Activated T-cell treated with anti-CD3 and anti-CD28 coated beads, Interleukin-2, amount 50 U/mL, for 24 hours (primary cell): ENCODE measurements around the gene MAP3K6.
A peak's percentile ranks its signal among the peaks of the same experiment; 100 is the strongest.

Source experiments
- DNase-seq: peaks from one replicate; pipeline ENCODE4 v3.0.0-alpha.2; 2020
- H3K27ac Mint-ChIP-seq: 2 replicates; pipeline ENCODE4 v1.8.0; 2020; ENCODE audit warnings: mild to moderate bottlenecking, mixed read lengths
- H3K27me3 Mint-ChIP-seq: 2 replicates; pipeline ENCODE4 v1.8.0; 2020; ENCODE audit warnings: mixed read lengths
- H3K36me3 Mint-ChIP-seq: 2 replicates; pipeline ENCODE4 v1.8.0; 2020; ENCODE audit warnings: low read depth, mixed read lengths
- H3K4me1 Mint-ChIP-seq: 2 replicates; pipeline ENCODE4 v1.8.0; 2020; ENCODE audit warnings: low read depth, mixed read lengths
- H3K4me3 Mint-ChIP-seq: 2 replicates; pipeline ENCODE4 v1.8.0; 2020; ENCODE audit warnings: mild to moderate bottlenecking, moderate library complexity, mixed read lengths
- H3K9me3 Mint-ChIP-seq: 2 replicates; pipeline ENCODE4 v1.8.0; 2020; ENCODE audit warnings: mixed read lengths

MAP3K6 gene

DNA sequence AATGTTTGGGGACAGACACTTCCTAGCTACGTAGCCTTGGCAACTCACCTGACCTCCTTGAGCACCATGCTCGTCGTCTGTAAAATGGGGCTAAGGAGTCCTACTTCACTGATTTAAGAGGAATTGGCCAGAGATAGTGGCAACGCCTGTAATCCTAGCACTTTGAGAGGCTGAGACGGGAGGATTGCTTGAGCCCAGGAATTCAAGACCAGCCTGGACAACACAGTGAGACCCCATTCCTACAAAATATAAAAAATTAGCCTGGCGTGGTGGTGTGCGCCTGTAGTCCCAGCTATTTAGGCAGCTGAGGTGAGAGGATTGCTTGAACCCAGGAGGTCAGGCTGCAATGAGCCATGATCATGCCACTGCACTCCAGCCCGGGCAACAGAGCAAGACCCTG is 20.4 kb downstream of the MAP3K6 start:
- no peak for DNase-seq
- no peaks in the 10 kb centered on the region for H3K9me3 Mint-ChIP-seq
- no peak overlapping the region for H3K27ac Mint-ChIP-seq
- no peak overlapping the region for H3K4me3 Mint-ChIP-seq
- peaks cover 6% of the 10 kb centered on the region for H3K36me3 Mint-ChIP-seq
- no peaks in the 10 kb centered on the region for H3K27me3 Mint-ChIP-seq
- peaks cover 50% of the 10 kb centered on the region for H3K4me1 Mint-ChIP-seq

DNA sequence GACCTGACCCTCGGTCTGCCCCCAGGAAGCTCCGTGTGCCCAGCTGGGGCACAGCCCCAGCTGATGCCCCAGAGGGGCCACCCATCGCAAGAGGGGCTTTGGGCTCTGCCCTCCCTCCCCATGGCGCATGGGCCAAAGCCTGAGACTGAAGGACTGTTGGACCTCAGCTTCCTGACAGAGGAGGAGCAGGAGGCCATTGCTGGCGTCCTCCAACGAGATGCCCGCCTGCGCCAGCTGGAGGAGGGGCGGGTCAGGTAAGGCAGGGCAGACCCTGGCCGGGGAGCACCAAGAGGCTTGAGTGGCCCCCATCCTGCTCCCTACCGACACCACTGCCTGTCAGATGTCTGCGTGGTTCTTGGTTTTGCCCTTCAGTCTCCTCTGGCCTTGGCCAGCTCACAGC is 21.5 kb downstream of the MAP3K6 start:
- peaks cover 6% of the 10 kb centered on the region for H3K36me3 Mint-ChIP-seq
- H3K27ac Mint-ChIP-seq, result peak overlapping the region; percentile 10
- no peak for DNase-seq
- H3K27me3 Mint-ChIP-seq, result no peaks in the 10 kb centered on the region
- H3K4me3 Mint-ChIP-seq, result no peak overlapping the region
- no peaks in the 10 kb centered on the region for H3K9me3 Mint-ChIP-seq
- peaks cover 58% of the 10 kb centered on the region for H3K4me1 Mint-ChIP-seq

DNA sequence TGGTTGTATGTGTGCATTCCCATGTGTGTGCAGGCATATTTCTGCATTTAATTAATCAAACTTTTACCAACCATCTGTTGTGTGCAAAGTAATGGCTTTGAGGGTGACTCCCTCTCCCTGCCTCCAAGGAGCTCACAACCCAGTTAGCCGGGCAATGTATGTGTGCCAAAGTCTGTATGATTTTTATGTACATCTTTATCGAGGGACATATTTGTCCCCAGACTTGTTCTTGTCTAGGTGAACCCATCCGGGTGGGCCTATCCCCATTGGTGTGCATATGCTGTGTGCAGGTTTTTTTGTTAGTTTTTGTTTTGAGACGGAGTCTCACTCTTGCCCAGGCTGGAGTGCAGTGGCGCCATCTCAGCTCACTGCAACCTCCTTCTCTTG is 23.1 kb downstream of the MAP3K6 start:
- DNase-seq, result no peak
- H3K4me3 Mint-ChIP-seq, result peak overlapping the region; percentile 79
- H3K27ac Mint-ChIP-seq, result peak overlapping the region; percentile 87
- no peaks in the 10 kb centered on the region for H3K27me3 Mint-ChIP-seq
- H3K36me3 Mint-ChIP-seq, result peaks cover 10% of the 10 kb centered on the region
- no peaks in the 10 kb centered on the region for H3K9me3 Mint-ChIP-seq
- peaks cover 65% of the 10 kb centered on the region for H3K4me1 Mint-ChIP-seq

DNA sequence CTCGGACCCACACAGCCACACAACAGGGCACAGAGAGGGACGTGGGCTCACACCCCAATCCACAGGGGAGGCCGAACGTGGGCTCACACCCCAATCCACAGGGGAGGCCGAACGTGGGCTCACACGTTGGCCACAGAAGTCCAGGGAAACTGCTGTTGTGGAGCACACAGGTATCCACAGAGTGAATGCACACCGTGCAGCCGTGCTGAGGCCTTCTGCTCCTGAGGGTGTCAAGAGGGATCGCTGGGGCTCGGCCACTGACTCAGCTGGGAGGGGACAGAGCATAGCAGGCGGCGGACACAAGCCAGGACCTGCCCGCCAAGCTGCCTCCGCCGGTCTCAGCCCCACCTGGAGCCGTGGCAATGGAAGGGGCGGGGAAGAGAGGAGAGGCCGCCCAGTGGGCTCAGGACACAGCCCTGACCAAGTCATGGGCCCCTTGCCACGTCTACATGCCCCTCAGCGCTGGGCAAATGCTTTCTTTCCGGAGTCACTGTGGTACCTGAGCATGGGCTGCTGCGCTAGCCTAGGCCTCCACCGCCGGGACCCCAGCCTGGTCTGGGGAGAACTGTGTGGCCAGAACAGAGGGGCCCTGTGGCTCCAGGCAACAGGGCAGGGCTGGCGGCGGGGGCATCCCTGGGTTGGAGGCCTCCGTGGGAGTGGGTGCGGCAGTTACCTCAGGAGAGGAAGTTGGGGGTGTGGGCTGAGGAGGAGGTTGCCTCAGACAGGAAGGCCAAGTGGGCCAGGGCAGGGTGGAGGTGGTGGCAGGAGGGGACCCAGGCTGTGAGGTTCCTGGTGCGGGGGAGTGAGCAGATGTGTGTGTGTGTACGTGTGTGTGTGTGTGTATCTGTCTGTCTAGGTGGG is 23.8 kb downstream of the MAP3K6 start:
- Mint-ChIP-seq H3K9me3 (no peaks in the 10 kb centered on the region), H3K4me3 (peak overlapping the region; percentile 79), H3K27ac (peak overlapping the region; percentile 87), H3K4me1 (peaks cover 65% of the 10 kb centered on the region), H3K36me3 (peaks cover 13% of the 10 kb centered on the region), H3K27me3 (no peaks in the 10 kb centered on the region)
- DNase-seq, result peak; percentile 72

DNA sequence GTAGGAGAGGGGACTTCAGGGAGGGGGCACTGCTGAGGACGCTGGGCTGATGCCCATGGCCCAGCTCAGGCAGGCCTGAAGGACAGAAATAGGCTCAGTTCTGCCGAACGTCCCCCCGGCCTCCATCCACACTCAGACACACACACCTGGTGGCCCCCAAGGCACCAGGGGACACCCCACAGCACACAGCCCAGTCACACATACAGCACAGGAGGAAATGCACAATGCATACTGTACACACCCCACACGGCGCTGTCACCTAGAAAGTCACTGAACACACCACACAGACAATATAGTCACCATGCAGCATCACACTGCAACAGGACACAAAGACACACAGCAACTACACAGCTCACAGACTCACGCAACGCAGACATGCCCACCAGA is 24.4 kb downstream of the MAP3K6 start:
- Mint-ChIP-seq H3K4me3 (peak overlapping the region; percentile 79), H3K27ac (peak overlapping the region; percentile 87), H3K36me3 (peaks cover 16% of the 10 kb centered on the region), H3K9me3 (no peaks in the 10 kb centered on the region), H3K27me3 (no peaks in the 10 kb centered on the region), H3K4me1 (peaks cover 62% of the 10 kb centered on the region)
- DNase-seq, result peak; percentile 60

DNA sequence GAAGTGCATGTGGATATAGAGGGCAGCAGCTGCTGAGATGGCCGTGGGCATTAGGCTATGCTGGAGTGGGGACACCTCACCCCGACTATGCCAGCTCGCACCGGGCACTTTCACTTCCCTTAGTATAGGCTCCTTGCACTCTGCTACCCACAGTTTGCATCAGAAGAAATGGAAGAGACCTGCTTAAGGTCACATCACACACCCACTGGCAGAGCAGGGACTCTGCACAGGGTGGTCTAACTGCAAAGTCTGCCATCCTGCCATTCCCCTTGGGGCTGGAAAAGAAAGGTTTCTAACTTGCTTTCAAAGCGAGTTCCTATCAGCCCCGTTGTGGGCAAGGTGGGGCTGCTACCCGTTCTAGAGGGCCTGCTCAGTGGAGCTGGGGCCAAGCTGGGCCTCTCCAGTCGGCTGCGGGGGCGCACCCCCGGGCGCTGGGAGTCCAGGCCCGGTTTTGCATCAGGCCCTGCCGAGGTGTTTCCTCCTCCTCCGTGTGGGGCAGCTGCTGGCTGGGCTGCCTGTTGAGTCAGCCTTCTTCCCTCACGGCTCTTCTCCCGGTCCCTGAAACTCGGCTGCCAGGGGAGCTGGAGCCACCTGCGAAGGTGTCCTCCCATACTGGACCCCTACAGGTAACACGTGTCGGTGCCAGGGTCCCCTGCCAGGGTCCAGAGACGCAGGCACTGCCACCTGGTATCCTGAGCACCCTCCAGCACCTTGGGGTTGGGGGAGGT is 25.1 kb downstream of the MAP3K6 start, which contains the start of gene SYTL1:
SYTL1 (plus strand) TSS at position 498 of the 728 bp plus-strand sequence. CDS start 3,313 bp downstream, outside the sequence.
- peak; percentile 79 for DNase-seq
- peaks cover 58% of the 10 kb centered on the region for H3K4me1 Mint-ChIP-seq

DNA sequence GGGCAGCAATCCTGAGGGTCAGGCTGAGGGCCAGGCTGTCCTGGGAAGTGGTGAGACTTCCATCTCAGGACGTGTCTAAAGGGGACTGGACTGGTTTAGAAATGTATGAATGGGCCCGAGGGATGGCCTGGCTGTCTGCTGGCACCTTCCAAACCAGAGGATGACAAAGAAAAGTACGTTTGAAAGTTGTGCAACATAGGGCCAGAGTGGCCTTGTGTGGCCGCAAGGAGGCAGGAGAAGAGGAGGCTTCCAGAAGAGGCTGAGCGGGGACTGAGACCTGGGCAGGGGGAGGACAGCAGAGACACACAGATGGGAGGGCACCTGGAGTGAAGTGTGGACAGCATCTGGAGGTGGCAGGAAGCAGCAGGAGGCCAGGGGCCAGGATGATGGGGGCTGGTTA is 27.5 kb downstream of the MAP3K6 start:
- peaks cover 49% of the 10 kb centered on the region for H3K4me1 Mint-ChIP-seq
- peaks cover 40% of the 10 kb centered on the region for H3K36me3 Mint-ChIP-seq

More for the DNA sequence above, 25.1 kb downstream of the MAP3K6 start, which contains the start of gene SYTL1:
- peaks cover 22% of the 10 kb centered on the region for H3K36me3 Mint-ChIP-seq
- no peaks in the 10 kb centered on the region for H3K27me3 Mint-ChIP-seq
- peak within 1 kb of the TSS; percentile 79 for H3K4me3 Mint-ChIP-seq
- peak within 1 kb of the TSS; percentile 87 for H3K27ac Mint-ChIP-seq
- no peaks in the 10 kb centered on the region for H3K9me3 Mint-ChIP-seq

DNA sequence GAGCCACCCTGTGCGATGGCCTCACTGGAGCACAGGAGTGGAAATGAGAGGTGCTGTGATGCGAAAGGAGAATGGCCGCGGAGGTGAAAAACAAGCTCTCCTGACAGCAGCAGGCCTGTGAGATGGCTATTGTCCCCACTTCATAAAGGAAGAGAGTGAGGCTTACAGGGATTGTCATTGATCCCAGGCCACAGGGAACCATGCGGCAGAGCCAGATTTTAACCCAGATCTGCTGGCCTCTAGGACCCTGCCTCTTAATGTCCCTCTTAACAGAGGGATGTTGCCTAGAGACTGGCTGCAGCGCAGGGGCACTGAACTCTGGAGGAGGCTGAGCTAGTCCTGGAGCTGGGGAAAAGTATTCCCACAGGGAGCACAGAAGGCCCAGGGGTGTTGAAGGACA is 28.0 kb downstream of the MAP3K6 start:
- peaks cover 44% of the 10 kb centered on the region for H3K4me1 Mint-ChIP-seq
- H3K36me3 Mint-ChIP-seq, result peaks cover 45% of the 10 kb centered on the region
- no peak for DNase-seq
- no peaks in the 10 kb centered on the region for H3K9me3 Mint-ChIP-seq
- peak overlapping the region; percentile 86 for H3K27ac Mint-ChIP-seq
- H3K27me3 Mint-ChIP-seq, result no peaks in the 10 kb centered on the region
- H3K4me3 Mint-ChIP-seq, result no peak overlapping the region

More for the DNA sequence above, 27.5 kb downstream of the MAP3K6 start:
- peak overlapping the region; percentile 86 for H3K27ac Mint-ChIP-seq
- H3K4me3 Mint-ChIP-seq, result no peak overlapping the region
- no peaks in the 10 kb centered on the region for H3K27me3 Mint-ChIP-seq
- DNase-seq, result no peak
- H3K9me3 Mint-ChIP-seq, result no peaks in the 10 kb centered on the region

DNA sequence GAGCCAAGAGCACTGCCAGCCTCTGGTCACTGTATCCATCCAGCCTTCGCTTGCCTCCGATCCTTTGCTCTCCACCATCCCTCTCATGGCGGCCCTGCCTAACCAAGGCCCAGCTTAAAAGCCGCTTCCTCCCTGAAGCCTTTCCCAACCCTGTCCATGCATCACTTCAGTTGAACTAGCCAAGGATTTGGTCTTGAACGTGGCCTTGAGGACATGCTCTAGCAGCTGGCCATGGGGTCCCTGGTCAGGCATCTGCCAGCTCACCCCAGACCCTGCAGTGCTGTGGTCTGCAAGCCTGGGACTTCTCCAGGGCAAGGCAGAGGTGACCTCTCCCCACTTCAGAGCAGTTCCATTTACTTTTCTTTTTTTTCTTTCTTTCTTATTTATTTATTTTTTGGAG is 30.0 kb downstream of the MAP3K6 start:
- no peaks in the 10 kb centered on the region for H3K27me3 Mint-ChIP-seq
- no peaks in the 10 kb centered on the region for H3K9me3 Mint-ChIP-seq
- no peak overlapping the region for H3K4me3 Mint-ChIP-seq
- H3K4me1 Mint-ChIP-seq, result peaks cover 32% of the 10 kb centered on the region
- H3K36me3 Mint-ChIP-seq, result peaks cover 64% of the 10 kb centered on the region
- no peak for DNase-seq
- H3K27ac Mint-ChIP-seq, result no peak overlapping the region

DNA sequence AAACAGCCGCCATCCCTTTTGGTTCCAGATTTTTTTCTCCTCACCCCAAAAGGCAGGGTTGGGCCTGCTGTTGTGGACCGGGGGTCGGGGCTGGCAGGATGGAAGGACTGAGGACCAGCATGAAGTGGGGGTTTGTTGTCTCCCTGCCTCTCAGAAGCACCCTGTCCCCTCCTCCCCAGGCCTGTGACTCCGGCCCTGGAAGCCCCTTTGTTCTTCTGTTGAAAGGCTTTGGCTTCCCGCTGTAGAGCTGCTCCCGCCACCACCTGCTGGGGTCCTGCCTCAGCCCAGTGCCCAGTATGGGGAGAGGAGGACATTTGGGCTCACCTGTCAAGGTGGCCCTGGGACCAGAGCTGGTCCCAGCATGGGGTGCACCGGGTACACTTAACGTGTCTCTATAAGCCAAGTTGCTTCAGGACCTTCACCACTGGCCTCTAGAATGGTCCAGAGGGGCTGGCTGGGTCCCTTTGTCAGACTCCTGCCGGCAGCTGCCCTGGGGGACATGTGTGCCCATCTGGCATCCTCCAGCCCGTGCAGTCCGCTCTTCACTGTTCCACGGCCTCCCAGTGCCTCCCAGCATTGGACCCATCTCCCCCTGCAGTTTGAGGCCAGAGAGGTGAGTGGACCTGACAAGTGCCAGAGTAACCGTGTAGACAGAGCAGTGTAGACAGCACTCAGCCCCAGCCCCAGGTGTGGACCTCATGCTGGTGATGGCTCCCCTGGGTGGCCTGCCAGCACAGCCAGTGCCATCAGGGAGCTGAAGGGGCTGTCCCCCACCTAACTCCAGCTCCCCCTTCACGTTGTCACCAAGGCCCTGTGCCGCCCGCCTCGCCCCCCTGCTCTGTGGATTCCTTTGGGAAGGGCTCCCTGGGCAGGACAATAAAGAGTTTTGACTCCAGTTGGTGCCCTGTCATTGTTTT is 31.0 kb downstream of the MAP3K6 start:
- DNase-seq, result no peak
- Mint-ChIP-seq H3K4me3 (no peak overlapping the region), H3K4me1 (peaks cover 26% of the 10 kb centered on the region), H3K27ac (peak overlapping the region; percentile 50), H3K27me3 (no peaks in the 10 kb centered on the region), H3K9me3 (no peaks in the 10 kb centered on the region), H3K36me3 (peaks cover 74% of the 10 kb centered on the region)

DNA sequence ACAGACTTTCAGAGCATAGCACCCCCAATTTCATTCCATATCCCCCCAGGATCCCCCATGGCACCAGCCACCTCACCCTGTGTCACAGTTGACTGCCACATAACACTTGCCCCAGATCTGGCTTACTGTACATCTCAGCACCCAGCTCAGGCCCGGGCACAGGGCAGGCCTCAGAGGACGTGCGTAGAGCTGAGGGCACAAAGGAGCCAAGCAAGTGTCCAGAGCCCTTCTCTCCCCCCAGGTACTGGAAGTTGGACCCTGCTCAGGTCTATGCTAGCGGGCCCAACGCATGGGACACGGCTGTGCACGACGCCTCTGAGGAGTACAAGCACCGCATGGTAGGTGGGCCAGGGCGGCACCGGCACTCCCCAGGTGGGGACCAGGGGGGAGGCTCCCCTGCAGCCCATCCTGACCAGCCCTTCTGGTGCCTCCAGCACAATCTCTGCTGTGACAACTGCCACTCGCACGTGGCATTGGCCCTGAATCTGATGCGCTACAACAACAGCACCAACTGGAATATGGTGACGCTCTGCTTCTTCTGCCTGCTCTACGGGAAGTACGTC is 33.0 kb downstream of the MAP3K6 start:
- Mint-ChIP-seq H3K9me3 (no peaks in the 10 kb centered on the region), H3K36me3 (peaks cover 87% of the 10 kb centered on the region)

DNA sequence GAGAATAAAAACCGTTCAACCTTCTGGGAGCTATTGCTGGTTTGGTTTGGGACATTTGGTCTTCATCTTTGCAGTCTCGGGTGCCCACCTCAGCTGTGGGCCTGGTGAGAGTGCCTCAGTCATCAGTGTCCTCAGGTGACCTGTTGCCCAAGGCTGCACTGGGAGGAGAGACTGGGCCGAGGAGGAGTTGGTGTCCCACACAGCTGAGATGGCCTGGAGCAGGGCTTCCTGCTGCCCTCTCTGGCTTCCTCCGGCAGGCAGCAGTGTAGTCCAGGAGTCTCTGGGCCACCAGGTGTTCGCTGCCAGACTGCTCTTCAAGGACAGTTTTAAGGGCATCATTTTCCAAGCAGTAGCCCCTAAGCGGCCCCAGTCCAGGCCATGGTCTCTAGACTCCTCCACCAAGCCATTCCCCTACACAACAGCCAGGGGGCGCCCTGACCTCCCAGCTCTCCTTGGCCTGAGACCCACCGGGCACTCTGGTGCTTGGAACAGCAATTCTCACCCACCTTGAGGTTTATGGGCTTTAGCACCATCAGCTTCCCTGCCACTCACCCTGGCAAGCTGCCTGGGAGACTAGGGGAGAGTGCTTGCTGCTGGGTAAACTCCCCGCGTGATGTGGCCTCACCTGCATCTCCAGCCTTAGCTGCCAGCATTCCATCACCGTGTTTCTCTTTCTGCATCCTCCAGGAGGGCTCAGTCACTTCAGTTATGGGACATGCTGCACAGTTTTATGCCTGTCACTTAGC is 34.1 kb downstream of the MAP3K6 start:
- no peaks in the 10 kb centered on the region for H3K9me3 Mint-ChIP-seq
- DNase-seq, result peak; percentile 69
- peaks cover 30% of the 10 kb centered on the region for H3K4me1 Mint-ChIP-seq
- no peak overlapping the region for H3K4me3 Mint-ChIP-seq
- H3K27ac Mint-ChIP-seq, result peak overlapping the region; percentile 69
- peaks cover 91% of the 10 kb centered on the region for H3K36me3 Mint-ChIP-seq
- no peaks in the 10 kb centered on the region for H3K27me3 Mint-ChIP-seq

More for the DNA sequence above, 33.0 kb downstream of the MAP3K6 start:
- peaks cover 19% of the 10 kb centered on the region for H3K4me1 Mint-ChIP-seq
- no peak overlapping the region for H3K27ac Mint-ChIP-seq
- no peaks in the 10 kb centered on the region for H3K27me3 Mint-ChIP-seq
- DNase-seq, result no peak
- H3K4me3 Mint-ChIP-seq, result no peak overlapping the region

DNA sequence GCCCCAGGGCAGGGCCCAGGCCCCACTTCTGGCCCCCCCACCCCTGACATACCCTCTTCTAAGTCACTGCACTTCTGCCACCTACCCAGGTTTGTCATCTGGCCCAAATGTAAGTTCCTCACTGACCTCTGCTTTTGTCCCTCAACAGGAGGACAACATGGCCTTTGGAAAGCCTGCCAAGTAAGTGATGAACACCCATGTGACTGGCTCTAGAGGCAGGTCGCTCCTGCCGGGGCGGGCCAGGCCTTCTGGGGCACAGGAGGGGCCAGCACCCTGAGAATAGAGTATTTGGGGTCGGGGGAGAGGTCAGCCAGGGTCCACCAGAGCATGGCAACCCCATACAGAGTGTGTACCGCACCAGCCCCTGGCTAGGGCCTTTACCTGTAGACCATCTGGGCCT is 34.8 kb downstream of the MAP3K6 start:
- H3K9me3 Mint-ChIP-seq, result no peaks in the 10 kb centered on the region
- peak overlapping the region; percentile 57 for H3K27ac Mint-ChIP-seq
- peaks cover 34% of the 10 kb centered on the region for H3K4me1 Mint-ChIP-seq
- H3K27me3 Mint-ChIP-seq, result no peaks in the 10 kb centered on the region
- H3K4me3 Mint-ChIP-seq, result no peak overlapping the region
- H3K36me3 Mint-ChIP-seq, result peaks cover 91% of the 10 kb centered on the region
- DNase-seq, result no peak
